Measurements from ENCODE around the gene PHACTR1. TPM values are rescaled to one million over a fixed set of nuclear protein-coding genes. Genes with fewer than 3 reads are reported as not detected.
A peak's percentile ranks its signal among the peaks of the same experiment; 100 is the strongest.

PHACTR1 gene
- total RNA-seq, 1 donor from 2014 or later, result 8.5 TPM

DNA sequence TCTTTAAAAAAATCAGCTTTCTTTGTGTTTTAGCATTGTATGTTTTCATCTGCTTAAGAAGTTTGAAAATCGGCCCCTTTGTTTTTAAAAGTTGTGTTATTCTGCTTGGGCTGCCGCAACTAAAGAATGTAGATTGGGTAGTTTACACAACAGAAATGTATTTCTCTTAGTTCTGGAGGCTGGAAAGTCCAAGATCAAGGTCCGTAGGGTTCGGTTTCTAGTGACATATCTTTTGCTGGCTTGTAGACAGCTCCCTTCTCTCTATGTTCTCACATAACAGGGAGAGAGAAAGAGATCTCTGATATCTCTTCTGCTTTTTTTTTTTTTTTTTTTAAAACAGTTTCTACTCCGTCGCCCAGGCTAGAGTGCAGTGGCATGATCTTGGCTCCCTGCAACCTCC lies 473.1 kb downstream of the PHACTR1 start:
- no peak overlapping the region for H3K4me3 Mint-ChIP-seq (ENCODE audit: unreplicated experiment)
- no peak for TF ChIP-seq EZH2 (IDR thresholded peaks at IDR 0.05; ENCODE audit: insufficient read depth, low read length)
- TF ChIP-seq, protein P1, sequence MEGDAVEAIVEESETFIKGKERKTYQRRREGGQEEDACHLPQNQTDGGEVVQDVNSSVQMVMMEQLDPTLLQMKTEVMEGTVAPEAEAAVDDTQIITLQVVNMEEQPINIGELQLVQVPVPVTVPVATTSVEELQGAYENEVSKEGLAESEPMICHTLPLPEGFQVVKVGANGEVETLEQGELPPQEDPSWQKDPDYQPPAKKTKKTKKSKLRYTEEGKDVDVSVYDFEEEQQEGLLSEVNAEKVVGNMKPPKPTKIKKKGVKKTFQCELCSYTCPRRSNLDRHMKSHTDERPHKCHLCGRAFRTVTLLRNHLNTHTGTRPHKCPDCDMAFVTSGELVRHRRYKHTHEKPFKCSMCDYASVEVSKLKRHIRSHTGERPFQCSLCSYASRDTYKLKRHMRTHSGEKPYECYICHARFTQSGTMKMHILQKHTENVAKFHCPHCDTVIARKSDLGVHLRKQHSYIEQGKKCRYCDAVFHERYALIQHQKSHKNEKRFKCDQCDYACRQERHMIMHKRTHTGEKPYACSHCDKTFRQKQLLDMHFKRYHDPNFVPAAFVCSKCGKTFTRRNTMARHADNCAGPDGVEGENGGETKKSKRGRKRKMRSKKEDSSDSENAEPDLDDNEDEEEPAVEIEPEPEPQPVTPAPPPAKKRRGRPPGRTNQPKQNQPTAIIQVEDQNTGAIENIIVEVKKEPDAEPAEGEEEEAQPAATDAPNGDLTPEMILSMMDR (IDR thresholded peaks at IDR 0.05; ENCODE audit: insufficient read depth, low read depth, low read length), result no peak
- H3K4me3 ChIP-seq (ENCODE audit: insufficient read depth, low read depth, low read length), result no peak overlapping the region
- H4K20me1 ChIP-seq (ENCODE audit: insufficient read depth, low read length), result no peaks in the 10 kb centered on the region
- H3K36me3 ChIP-seq (ENCODE audit: insufficient read depth, low read length), result no peaks in the 10 kb centered on the region
- no peaks in the 10 kb centered on the region for H3K79me2 ChIP-seq (ENCODE audit: insufficient read depth, low read length)
- no peaks in the 10 kb centered on the region for H3K4me1 ChIP-seq (ENCODE audit: insufficient read depth, low read length)
- no peak for FAIRE-seq
- H3K27ac ChIP-seq (ENCODE audit: low read depth, low read length), result no peak overlapping the region
- H3K27me3 ChIP-seq (ENCODE audit: insufficient read depth, low read length), result no peaks in the 10 kb centered on the region
- no peak overlapping the region for H3K4me2 ChIP-seq (ENCODE audit: low read length)
- H3K9me3 ChIP-seq (ENCODE audit: insufficient read depth, low read depth, low read length), result no peaks in the 10 kb centered on the region
- peaks cover 6% of the 10 kb centered on the region for H3K36me3 Mint-ChIP-seq (ENCODE audit: low read depth, unreplicated experiment)
- H3K4me1 Mint-ChIP-seq (ENCODE audit: low read depth, unreplicated experiment), result peaks cover 3% of the 10 kb centered on the region
- H2AFZ ChIP-seq (ENCODE audit: low read depth, low read length), result no peak overlapping the region
- DNase-seq (ENCODE audit: low read depth), result no peak
- H3K9me3 Mint-ChIP-seq (ENCODE audit: unreplicated experiment), result no peaks in the 10 kb centered on the region
- H3K27ac Mint-ChIP-seq (ENCODE audit: unreplicated experiment), result no peak overlapping the region
- no peaks in the 10 kb centered on the region for H3K27me3 Mint-ChIP-seq (ENCODE audit: low read depth, unreplicated experiment)
- no peak overlapping the region for H3K9ac ChIP-seq (ENCODE audit: low read length)

DNA sequence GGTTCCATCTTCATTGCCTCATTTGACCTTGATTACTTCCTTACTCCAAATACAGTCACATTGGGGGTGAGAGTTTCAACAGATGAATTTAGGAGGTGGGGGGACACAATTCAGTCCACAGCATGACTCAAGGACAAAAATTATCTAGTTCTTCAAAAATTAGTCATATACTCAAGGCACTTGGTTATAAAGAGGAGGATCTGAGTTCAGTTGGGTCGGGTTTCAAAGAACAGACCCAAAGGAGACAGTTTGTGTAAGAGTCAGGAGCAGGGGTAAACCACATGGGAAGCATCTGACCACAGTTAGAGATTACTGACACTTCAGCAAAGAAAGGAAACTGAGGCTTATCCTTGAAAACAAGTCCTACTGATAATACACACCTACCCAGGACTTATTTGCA lies 473.8 kb downstream of the PHACTR1 start:
- Mint-ChIP-seq H3K36me3 (ENCODE audit: low read depth, unreplicated experiment) (peaks cover 5% of the 10 kb centered on the region), H3K4me1 (ENCODE audit: low read depth, unreplicated experiment) (peaks cover 3% of the 10 kb centered on the region), H3K27me3 (ENCODE audit: low read depth, unreplicated experiment) (no peaks in the 10 kb centered on the region), H3K27ac (ENCODE audit: unreplicated experiment) (no peak overlapping the region), H3K4me3 (ENCODE audit: unreplicated experiment) (no peak overlapping the region), H3K9me3 (ENCODE audit: unreplicated experiment) (no peaks in the 10 kb centered on the region)
- FAIRE-seq (no peak), DNase-seq (ENCODE audit: low read depth) (peak; percentile 9)
- no peak for TF ChIP-seq EZH2 (IDR thresholded peaks at IDR 0.05; ENCODE audit: insufficient read depth, low read length)
- TF ChIP-seq, protein P1 (IDR thresholded peaks at IDR 0.05; ENCODE audit: insufficient read depth, low read depth, low read length), result no peak
- Histone ChIP-seq H3K4me1 (ENCODE audit: insufficient read depth, low read length) (no peaks in the 10 kb centered on the region), H3K9me3 (ENCODE audit: insufficient read depth, low read depth, low read length) (no peaks in the 10 kb centered on the region), H4K20me1 (ENCODE audit: insufficient read depth, low read length) (no peaks in the 10 kb centered on the region), H3K27me3 (ENCODE audit: insufficient read depth, low read length) (no peaks in the 10 kb centered on the region), H3K4me3 (ENCODE audit: insufficient read depth, low read depth, low read length) (no peak overlapping the region), H2AFZ (ENCODE audit: low read depth, low read length) (no peak overlapping the region), H3K79me2 (ENCODE audit: insufficient read depth, low read length) (no peaks in the 10 kb centered on the region), H3K9ac (ENCODE audit: low read length) (no peak overlapping the region), H3K27ac (ENCODE audit: low read depth, low read length) (no peak overlapping the region), H3K4me2 (ENCODE audit: low read length) (no peak overlapping the region), H3K36me3 (ENCODE audit: insufficient read depth, low read length) (no peaks in the 10 kb centered on the region)

DNA sequence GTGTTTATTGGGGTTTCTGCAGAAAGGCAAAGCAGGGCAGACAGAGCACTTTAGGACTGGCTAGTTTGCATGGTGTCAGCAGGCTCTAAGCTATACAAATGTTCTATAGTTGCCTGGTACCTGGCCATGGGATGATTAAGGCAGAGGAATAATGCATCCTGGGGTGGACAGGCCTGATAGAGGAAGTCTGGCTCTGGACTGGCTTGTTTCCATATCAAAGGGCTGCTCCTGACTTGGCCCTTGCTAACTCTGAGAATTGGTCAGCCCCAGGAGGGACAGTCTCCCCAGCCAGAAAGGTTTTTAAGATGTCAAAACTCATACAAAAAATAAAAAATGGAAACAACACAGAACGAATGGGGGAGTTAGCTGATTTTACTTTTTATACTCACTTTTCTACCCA lies 474.9 kb downstream of the PHACTR1 start:
- Histone ChIP-seq H3K36me3 (ENCODE audit: insufficient read depth, low read length) (no peaks in the 10 kb centered on the region), H3K27ac (ENCODE audit: low read depth, low read length) (no peak overlapping the region), H3K79me2 (ENCODE audit: insufficient read depth, low read length) (no peaks in the 10 kb centered on the region), H2AFZ (ENCODE audit: low read depth, low read length) (no peak overlapping the region), H3K4me2 (ENCODE audit: low read length) (no peak overlapping the region), H4K20me1 (ENCODE audit: insufficient read depth, low read length) (no peaks in the 10 kb centered on the region), H3K4me3 (ENCODE audit: insufficient read depth, low read depth, low read length) (no peak overlapping the region), H3K4me1 (ENCODE audit: insufficient read depth, low read length) (no peaks in the 10 kb centered on the region), H3K9me3 (ENCODE audit: insufficient read depth, low read depth, low read length) (no peaks in the 10 kb centered on the region), H3K9ac (ENCODE audit: low read length) (no peak overlapping the region), H3K27me3 (ENCODE audit: insufficient read depth, low read length) (no peaks in the 10 kb centered on the region)
- Mint-ChIP-seq H3K4me3 (ENCODE audit: unreplicated experiment) (no peak overlapping the region), H3K9me3 (ENCODE audit: unreplicated experiment) (no peaks in the 10 kb centered on the region), H3K27ac (ENCODE audit: unreplicated experiment) (no peak overlapping the region), H3K4me1 (ENCODE audit: low read depth, unreplicated experiment) (peaks cover 3% of the 10 kb centered on the region), H3K36me3 (ENCODE audit: low read depth, unreplicated experiment) (peaks cover 5% of the 10 kb centered on the region), H3K27me3 (ENCODE audit: low read depth, unreplicated experiment) (no peaks in the 10 kb centered on the region)
- TF ChIP-seq, protein P1 (IDR thresholded peaks at IDR 0.05; ENCODE audit: insufficient read depth, low read depth, low read length), result no peak
- TF ChIP-seq EZH2 (IDR thresholded peaks at IDR 0.05; ENCODE audit: insufficient read depth, low read length), result no peak
- DNase-seq (ENCODE audit: low read depth), result no peak
- FAIRE-seq, result no peak

Measured in astrocyte (in vitro differentiated cells and primary cell).